ENCODE measurements around the gene CYRIA. TPM values are rescaled to one million over a fixed set of nuclear protein-coding genes. Genes with fewer than 3 reads are reported as not detected.

Gene CYRIA
- total and polyA plus RNA-seq, 4 donors = 1.9 to 24.9 (median 7.9) TPM

- Histone ChIP-seq H3K9me3 (ENCODE audit: control insufficient read depth, low read length) (no peaks in the 10 kb centered on the region), H3K27ac (ENCODE audit: low read depth in 1 of 2, low read length in 2 of 2) (no peak overlapping the region), H3K4me3 (ENCODE audit: low read length in 2 of 2) (no peak overlapping the region), H3K27me3 (ENCODE audit: control insufficient read depth in 1 of 2, insufficient read depth in 2 of 2, low read length in 1 of 2) (no peaks in the 10 kb centered on the region), H3K36me3 (ENCODE audit: control insufficient read depth in 1 of 2, insufficient read depth in 2 of 2, low read length in 1 of 2) (no peaks in the 10 kb centered on the region), H3K4me1 (ENCODE audit: control insufficient read depth in 1 of 2, insufficient read depth in 2 of 2, low read length in 2 of 2) (no peaks in the 10 kb centered on the region)
- ATAC-seq (ENCODE audit: low FRiP score) (no peak), DNase-seq (no peak)
- 93 to 99% methylated on average over 5 of the region's 5 CpGs for WGBS, 2 donors
- intact Hi-C loops (cut with DNase I) = no loop called here
These were observed 24.8 kb downstream of the CYRIA start for GRCh38 chr2:16640867-16641266.

GRCh38 chr2:16640001-16640700 is 25.5 kb downstream of the CYRIA start:
- no peaks in the 10 kb centered on the region for H3K27me3 ChIP-seq (ENCODE audit: control insufficient read depth in 1 of 2, insufficient read depth in 2 of 2, low read length in 1 of 2)
- no peaks in the 10 kb centered on the region for H3K36me3 ChIP-seq (ENCODE audit: control insufficient read depth in 1 of 2, insufficient read depth in 2 of 2, low read length in 1 of 2)
- 82% methylated on average over 9 of the region's 9 CpGs for WGBS, 2 donors
- no peak overlapping the region for H3K27ac ChIP-seq (ENCODE audit: low read depth in 1 of 2, low read length in 2 of 2)
- DNase-seq (no peak), ATAC-seq (ENCODE audit: low FRiP score) (no peak)
- no peak overlapping the region for H3K4me3 ChIP-seq (ENCODE audit: low read length in 2 of 2)
- intact Hi-C loops (cut with DNase I) = no loop called here
- no peaks in the 10 kb centered on the region for H3K4me1 ChIP-seq (ENCODE audit: control insufficient read depth in 1 of 2, insufficient read depth in 2 of 2, low read length in 2 of 2)
- no peaks in the 10 kb centered on the region for H3K9me3 ChIP-seq (ENCODE audit: control insufficient read depth, low read length)

- no peak for ATAC-seq (ENCODE audit: low FRiP score)
- Histone ChIP-seq H3K36me3 (ENCODE audit: control insufficient read depth in 1 of 2, insufficient read depth in 2 of 2, low read length in 1 of 2) (no peaks in the 10 kb centered on the region), H3K4me3 (ENCODE audit: low read length in 2 of 2) (no peak overlapping the region), H3K27ac (ENCODE audit: low read depth in 1 of 2, low read length in 2 of 2) (no peak overlapping the region), H3K4me1 (ENCODE audit: control insufficient read depth in 1 of 2, insufficient read depth in 2 of 2, low read length in 2 of 2) (no peaks in the 10 kb centered on the region), H3K27me3 (ENCODE audit: control insufficient read depth in 1 of 2, insufficient read depth in 2 of 2, low read length in 1 of 2) (no peaks in the 10 kb centered on the region), H3K9me3 (ENCODE audit: control insufficient read depth, low read length) (no peaks in the 10 kb centered on the region)
- 79 to 84% methylated on average over 2 of the region's 2 CpGs for WGBS, 2 donors
- no peak for DNase-seq
- intact Hi-C loops (cut with DNase I) = no loop called here
These were observed 26.2 kb downstream of the CYRIA start for GRCh38 chr2:16639431-16639830.

- WGBS, 2 donors = 89 to 91% methylated on average over 8 of the region's 8 CpGs
- Histone ChIP-seq H3K27ac (ENCODE audit: low read depth in 1 of 2, low read length in 2 of 2) (no peak overlapping the region), H3K9me3 (ENCODE audit: control insufficient read depth, low read length) (no peaks in the 10 kb centered on the region), H3K27me3 (ENCODE audit: control insufficient read depth in 1 of 2, insufficient read depth in 2 of 2, low read length in 1 of 2) (no peaks in the 10 kb centered on the region), H3K4me1 (ENCODE audit: control insufficient read depth in 1 of 2, insufficient read depth in 2 of 2, low read length in 2 of 2) (no peaks in the 10 kb centered on the region), H3K36me3 (ENCODE audit: control insufficient read depth in 1 of 2, insufficient read depth in 2 of 2, low read length in 1 of 2) (no peaks in the 10 kb centered on the region), H3K4me3 (ENCODE audit: low read length in 2 of 2) (no peak overlapping the region)
- intact Hi-C loops (cut with DNase I) = no loop called here
- ATAC-seq (ENCODE audit: low FRiP score) (no peak), DNase-seq (no peak)
These were observed 26.7 kb downstream of the CYRIA start for GRCh38 chr2:16638946-16639345.

GRCh38 chr2:16637304-16637703 is 28.3 kb downstream of the CYRIA start:
- intact Hi-C loops (cut with DNase I) = no loop called here
- Histone ChIP-seq H3K9me3 (ENCODE audit: control insufficient read depth, low read length) (no peaks in the 10 kb centered on the region), H3K36me3 (ENCODE audit: control insufficient read depth in 1 of 2, insufficient read depth in 2 of 2, low read length in 1 of 2) (no peaks in the 10 kb centered on the region), H3K27me3 (ENCODE audit: control insufficient read depth in 1 of 2, insufficient read depth in 2 of 2, low read length in 1 of 2) (no peaks in the 10 kb centered on the region), H3K4me3 (ENCODE audit: low read length in 2 of 2) (no peak overlapping the region), H3K27ac (ENCODE audit: low read depth in 1 of 2, low read length in 2 of 2) (no peak overlapping the region), H3K4me1 (ENCODE audit: control insufficient read depth in 1 of 2, insufficient read depth in 2 of 2, low read length in 2 of 2) (no peaks in the 10 kb centered on the region)
- 85 to 88% methylated on average over 1 of the region's 1 CpG for WGBS, 2 donors
- DNase-seq = no peak
- no peak for ATAC-seq (ENCODE audit: low FRiP score)

- DNase-seq = no peak
- intact Hi-C loops (cut with DNase I) = no loop called here
- Histone ChIP-seq H3K4me1 (ENCODE audit: control insufficient read depth in 1 of 2, insufficient read depth in 2 of 2, low read length in 2 of 2) (no peaks in the 10 kb centered on the region), H3K27me3 (ENCODE audit: control insufficient read depth in 1 of 2, insufficient read depth in 2 of 2, low read length in 1 of 2) (no peaks in the 10 kb centered on the region), H3K36me3 (ENCODE audit: control insufficient read depth in 1 of 2, insufficient read depth in 2 of 2, low read length in 1 of 2) (no peaks in the 10 kb centered on the region), H3K9me3 (ENCODE audit: control insufficient read depth, low read length) (no peaks in the 10 kb centered on the region), H3K4me3 (ENCODE audit: low read length in 2 of 2) (no peak overlapping the region), H3K27ac (ENCODE audit: low read depth in 1 of 2, low read length in 2 of 2) (no peak overlapping the region)
- 70 to 72% methylated on average over 15 of the region's 15 CpGs for WGBS, 2 donors
- ATAC-seq (ENCODE audit: low FRiP score) = no peak
These were observed 29.6 kb downstream of the CYRIA start for GRCh38 chr2:16635791-16636699.

GRCh38 chr2:16633621-16634430 is 31.8 kb downstream of the CYRIA start:
- ATAC-seq (ENCODE audit: low FRiP score) (no peak), DNase-seq (no peak)
- H3K4me3 ChIP-seq (ENCODE audit: low read length in 2 of 2) = no peak overlapping the region
- intact Hi-C loops (cut with DNase I) = no loop called here
- H3K4me1 ChIP-seq (ENCODE audit: control insufficient read depth in 1 of 2, insufficient read depth in 2 of 2, low read length in 2 of 2) = no peaks in the 10 kb centered on the region
- no peaks in the 10 kb centered on the region for H3K9me3 ChIP-seq (ENCODE audit: control insufficient read depth, low read length)
- H3K36me3 ChIP-seq (ENCODE audit: control insufficient read depth in 1 of 2, insufficient read depth in 2 of 2, low read length in 1 of 2) = no peaks in the 10 kb centered on the region
- WGBS, 2 donors = 82 to 84% methylated on average over 7 of the region's 7 CpGs
- H3K27me3 ChIP-seq (ENCODE audit: control insufficient read depth in 1 of 2, insufficient read depth in 2 of 2, low read length in 1 of 2) = no peaks in the 10 kb centered on the region
- no peak overlapping the region for H3K27ac ChIP-seq (ENCODE audit: low read depth in 1 of 2, low read length in 2 of 2)

- DNase-seq (no peak), ATAC-seq (ENCODE audit: low FRiP score) (no peak)
- 81 to 87% methylated on average over 7 of the region's 7 CpGs for whole genome bisulfite sequencing, 2 donors
- no peaks in the 10 kb centered on the region for H3K27me3 ChIP-seq (ENCODE audit: control insufficient read depth in 1 of 2, insufficient read depth in 2 of 2, low read length in 1 of 2)
- H3K9me3 ChIP-seq (ENCODE audit: control insufficient read depth, low read length) = no peaks in the 10 kb centered on the region
- H3K4me3 ChIP-seq (ENCODE audit: low read length in 2 of 2) = no peak overlapping the region
- intact Hi-C loops (cut with DNase I) = no loop called here
- no peaks in the 10 kb centered on the region for H3K36me3 ChIP-seq (ENCODE audit: control insufficient read depth in 1 of 2, insufficient read depth in 2 of 2, low read length in 1 of 2)
- no peaks in the 10 kb centered on the region for H3K4me1 ChIP-seq (ENCODE audit: control insufficient read depth in 1 of 2, insufficient read depth in 2 of 2, low read length in 2 of 2)
- no peak overlapping the region for H3K27ac ChIP-seq (ENCODE audit: low read depth in 1 of 2, low read length in 2 of 2)
These were observed 33.0 kb downstream of the CYRIA start for GRCh38 chr2:16632598-16632997.

Data from aorta (tissue), 5 donors.